BLaER1 treated with 17β-estradiol and CSF1 and Interleukin-3, amounts not matched to agents 10 nM and 100 nM (cell line): ENCODE results near the gene MIER1.

Experiments used
- H3K27ac ChIP-seq, 11 experiments: shearing (Covaris generic); formaldehyde crosslinking; 2 replicates each; pipeline ENCODE4 v1.8.1; 2022
- H3K27me3 ChIP-seq, 11 experiments: shearing (Covaris generic); formaldehyde crosslinking; 2 replicates each; pipeline ENCODE4 v1.8.1; 2022
- H3K36me3 ChIP-seq, 11 experiments: shearing (Covaris generic); formaldehyde crosslinking; 2 replicates each; pipeline ENCODE4 v1.8.1; 2022
- H3K4me1 ChIP-seq, 10 experiments: shearing (Covaris generic); formaldehyde crosslinking; 2 replicates each; pipeline ENCODE4 v1.8.1; 2022
- H3K4me2 ChIP-seq, 11 experiments: shearing (Covaris generic); formaldehyde crosslinking; 2 replicates each; pipeline ENCODE4 v1.8.1; 2022
- H3K4me3 ChIP-seq, 10 experiments: shearing (Covaris generic); formaldehyde crosslinking; 2 replicates each; pipeline ENCODE4 v1.8.1; 2022
- H3K9ac ChIP-seq, 11 experiments: shearing (Covaris generic); formaldehyde crosslinking; 2 replicates each; pipeline ENCODE4 v1.8.1; 2022
- H3K9me3 ChIP-seq, 11 experiments: shearing (Covaris generic); formaldehyde crosslinking; replicated peaks in 1 of 11; 2 replicates each; pipeline ENCODE4 v1.8.1; 2022
- H4K20me1 ChIP-seq, 11 experiments: shearing (Covaris generic); formaldehyde crosslinking; 2 replicates each; pipeline ENCODE4 v1.8.1; 2022
- Cebpa-rat ChIP-seq, 11 experiments: shearing (Covaris generic); IDR thresholded peaks; 2 replicates each; pipeline ENCODE4 v1.8.1; 2022

Gene MIER1

GRCh38 chr1:67018574-67018973 is 93.8 kb downstream of the MIER1 start:
- Histone ChIP-seq H4K20me1 (no peaks in the 10 kb centered on the region), H3K4me3 (no peak overlapping the region), H3K9ac (no peak overlapping the region), H3K4me1 (no peaks in the 10 kb centered on the region), H3K27ac (no peak overlapping the region), H3K9me3 (peaks cover 3 to 11% (median 9%) of the 10 kb centered on the region in 11 experiments; a peak in 18 of 22 replicates), H3K4me2 (no peak overlapping the region), H3K27me3 (no peaks in the 10 kb centered on the region), H3K36me3 (peaks cover 45 to 92% (median 81%) of the 10 kb centered on the region in 11 experiments)
- TF ChIP-seq Cebpa-rat (IDR thresholded peaks at IDR 0.05), result no peak

GRCh38 chr1:67019121-67019520 is 94.3 kb downstream of the MIER1 start:
- Histone ChIP-seq H3K4me2 (no peak overlapping the region), H3K4me3 (no peak overlapping the region), H3K36me3 (peaks cover 42 to 92% (median 82%) of the 10 kb centered on the region in 11 experiments), H3K27ac (no peak overlapping the region), H3K9me3 (peaks cover 3 to 11% (median 9%) of the 10 kb centered on the region in 11 experiments; a peak in 18 of 22 replicates), H3K9ac (no peak overlapping the region), H3K4me1 (no peaks in the 10 kb centered on the region), H4K20me1 (no peaks in the 10 kb centered on the region), H3K27me3 (no peaks in the 10 kb centered on the region)
- no peak for TF ChIP-seq Cebpa-rat (IDR thresholded peaks at IDR 0.05)

- no peaks in the 10 kb centered on the region for H3K4me1 ChIP-seq
- H3K9ac ChIP-seq, result no peak overlapping the region
- peaks cover 45 to 95% (median 85%) of the 10 kb centered on the region in 11 experiments for H3K36me3 ChIP-seq
- no peak overlapping the region for H3K4me3 ChIP-seq
- TF ChIP-seq Cebpa-rat (IDR thresholded peaks at IDR 0.05), result no peak
- H3K9me3 ChIP-seq, result peaks cover 3 to 9% (median 7%) of the 10 kb centered on the region in 11 experiments; a peak in 18 of 22 replicates
- H3K27me3 ChIP-seq, result no peaks in the 10 kb centered on the region
- no peak overlapping the region for H3K27ac ChIP-seq
- no peaks in the 10 kb centered on the region for H4K20me1 ChIP-seq
- H3K4me2 ChIP-seq, result no peak overlapping the region
These were observed 94.9 kb downstream of the MIER1 start for GRCh38 chr1:67019600-67020136.

GRCh38 chr1:67020304-67020703 is 95.5 kb downstream of the MIER1 start:
- no peak for TF ChIP-seq Cebpa-rat (IDR thresholded peaks at IDR 0.05)
- no peak overlapping the region for H3K4me2 ChIP-seq
- no peaks in the 10 kb centered on the region for H4K20me1 ChIP-seq
- no peaks in the 10 kb centered on the region for H3K4me1 ChIP-seq
- H3K9me3 ChIP-seq, result peaks cover 2 to 5% (median 4%) of the 10 kb centered on the region in 11 experiments; a peak in 18 of 22 replicates
- H3K36me3 ChIP-seq, result peaks cover 51 to 99% (median 90%) of the 10 kb centered on the region in 11 experiments
- H3K27me3 ChIP-seq, result no peaks in the 10 kb centered on the region
- H3K4me3 ChIP-seq, result no peak overlapping the region
- no peak overlapping the region for H3K27ac ChIP-seq
- H3K9ac ChIP-seq, result no peak overlapping the region

GRCh38 chr1:67020765-67021164 is 96.0 kb downstream of the MIER1 start:
- H3K4me2 ChIP-seq, result no peak overlapping the region
- no peak overlapping the region for H3K4me3 ChIP-seq
- no peak overlapping the region for H3K27ac ChIP-seq
- no peak overlapping the region for H3K9ac ChIP-seq
- H4K20me1 ChIP-seq, result no peaks in the 10 kb centered on the region
- no peaks in the 10 kb centered on the region for H3K27me3 ChIP-seq
- H3K36me3 ChIP-seq, result peaks cover 52 to 99% (median 86%) of the 10 kb centered on the region in 11 experiments
- no peak for TF ChIP-seq Cebpa-rat (IDR thresholded peaks at IDR 0.05)
- no peaks in the 10 kb centered on the region for H3K4me1 ChIP-seq
- H3K9me3 ChIP-seq, result peaks cover 0 to under 1% (median 0%) of the 10 kb centered on the region in 11 experiments; a peak in 4 of 22 replicates

- Histone ChIP-seq H3K4me2 (no peak overlapping the region), H3K9me3 (peaks cover 8 to 23% (median 16%) of the 10 kb centered on the region in 11 experiments; a peak in 21 of 22 replicates), H3K36me3 (peaks cover 47 to 100% (median 85%) of the 10 kb centered on the region in 11 experiments; a peak in 21 of 22 replicates), H3K27ac (no peak overlapping the region), H3K27me3 (no peaks in the 10 kb centered on the region), H4K20me1 (no peaks in the 10 kb centered on the region), H3K4me1 (no peaks in the 10 kb centered on the region), H3K9ac (no peak overlapping the region), H3K4me3 (no peak overlapping the region)
- TF ChIP-seq Cebpa-rat (IDR thresholded peaks at IDR 0.05), result no peak
These were observed 104.7 kb downstream of the MIER1 start for GRCh38 chr1:67029472-67029871.

GRCh38 chr1:67031121-67031858 is 106.5 kb downstream of the MIER1 start:
- Histone ChIP-seq H3K27me3 (no peaks in the 10 kb centered on the region), H4K20me1 (no peaks in the 10 kb centered on the region), H3K27ac (no peak overlapping the region), H3K4me2 (no peak overlapping the region), H3K4me3 (no peak overlapping the region), H3K9ac (no peak overlapping the region), H3K4me1 (no peaks in the 10 kb centered on the region), H3K9me3 (peaks cover 25 to 39% (median 34%) of the 10 kb centered on the region in 11 experiments), H3K36me3 (peaks cover 49 to 100% (median 86%) of the 10 kb centered on the region in 11 experiments)
- no peak for TF ChIP-seq Cebpa-rat (IDR thresholded peaks at IDR 0.05)

- H3K27ac ChIP-seq, result no peak overlapping the region
- H3K27me3 ChIP-seq, result no peaks in the 10 kb centered on the region
- no peak overlapping the region for H3K4me3 ChIP-seq
- H4K20me1 ChIP-seq, result no peaks in the 10 kb centered on the region
- H3K9me3 ChIP-seq, result peaks cover 30 to 45% (median 40%) of the 10 kb centered on the region in 11 experiments
- H3K36me3 ChIP-seq, result peaks cover 50 to 100% (median 89%) of the 10 kb centered on the region in 11 experiments
- no peak overlapping the region for H3K4me2 ChIP-seq
- no peak for TF ChIP-seq Cebpa-rat (IDR thresholded peaks at IDR 0.05)
- H3K4me1 ChIP-seq, result no peaks in the 10 kb centered on the region
- no peak overlapping the region for H3K9ac ChIP-seq
These were observed 107.1 kb downstream of the MIER1 start for GRCh38 chr1:67031859-67032247.
